Transverse colon (tissue), 4 donors: ENCODE data around the gene HPD.

Experiments
- POLR2AphosphoS5 ChIP-seq, 3 donors: sonication (generic); formaldehyde crosslinking; IDR thresholded peaks; one replicate each; pipeline ENCODE4 v1.6.1; 2016; ENCODE audit warnings: antibody characterized with exemption in 3 of 3
- TF ChIP-seq, protein P1 (sequence below), 5 experiments: fragments of 200-600 bp in 3 of 5; fragments of 450-650 bp in 2 of 5; sonication (generic) in 3 of 5; IDR thresholded peaks; 1 replicate in 2 of 5; 2 replicates in 3 of 5; pipeline ENCODE4 v1.5.1; 2016 to 2017; ENCODE audit warnings: antibody characterized with exemption in 5 of 5, inconsistent platforms in 3 of 5, mild to moderate bottlenecking in 2 of 5, moderate library complexity in 1 of 5

DNA sequence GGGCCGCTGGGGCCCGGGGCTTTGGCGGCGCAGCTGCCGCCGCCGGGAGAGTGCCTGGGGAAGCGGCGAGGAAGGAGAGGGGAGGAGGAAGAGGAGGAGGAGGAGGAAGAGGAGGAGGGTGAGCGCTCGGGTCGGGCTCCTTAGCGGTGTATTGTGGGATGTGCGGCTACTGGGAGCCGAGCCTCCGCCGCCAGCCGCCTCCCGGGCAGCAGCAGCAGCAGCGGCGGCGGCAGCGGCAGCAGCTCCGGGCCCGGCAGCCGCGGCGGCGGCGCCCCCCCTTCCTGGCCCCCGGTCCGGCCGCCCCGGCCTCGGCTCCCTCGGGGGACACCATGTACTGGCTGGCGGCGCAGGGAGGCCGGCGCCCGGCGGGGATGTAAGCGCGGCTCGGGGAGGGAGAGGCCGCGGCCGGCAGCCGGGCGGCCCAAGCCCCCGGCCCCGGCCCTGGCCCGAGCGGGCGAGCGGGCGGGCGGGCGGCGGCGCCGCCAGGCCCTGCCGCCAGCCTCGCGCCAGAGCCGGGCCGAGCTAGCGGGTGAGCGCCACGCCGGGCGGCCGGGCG, 54.7 kb downstream of the HPD start, which contains the start of gene SETD1B:
- TF ChIP-seq, protein P1, sequence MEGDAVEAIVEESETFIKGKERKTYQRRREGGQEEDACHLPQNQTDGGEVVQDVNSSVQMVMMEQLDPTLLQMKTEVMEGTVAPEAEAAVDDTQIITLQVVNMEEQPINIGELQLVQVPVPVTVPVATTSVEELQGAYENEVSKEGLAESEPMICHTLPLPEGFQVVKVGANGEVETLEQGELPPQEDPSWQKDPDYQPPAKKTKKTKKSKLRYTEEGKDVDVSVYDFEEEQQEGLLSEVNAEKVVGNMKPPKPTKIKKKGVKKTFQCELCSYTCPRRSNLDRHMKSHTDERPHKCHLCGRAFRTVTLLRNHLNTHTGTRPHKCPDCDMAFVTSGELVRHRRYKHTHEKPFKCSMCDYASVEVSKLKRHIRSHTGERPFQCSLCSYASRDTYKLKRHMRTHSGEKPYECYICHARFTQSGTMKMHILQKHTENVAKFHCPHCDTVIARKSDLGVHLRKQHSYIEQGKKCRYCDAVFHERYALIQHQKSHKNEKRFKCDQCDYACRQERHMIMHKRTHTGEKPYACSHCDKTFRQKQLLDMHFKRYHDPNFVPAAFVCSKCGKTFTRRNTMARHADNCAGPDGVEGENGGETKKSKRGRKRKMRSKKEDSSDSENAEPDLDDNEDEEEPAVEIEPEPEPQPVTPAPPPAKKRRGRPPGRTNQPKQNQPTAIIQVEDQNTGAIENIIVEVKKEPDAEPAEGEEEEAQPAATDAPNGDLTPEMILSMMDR (IDR thresholded peaks at IDR 0.05): no peak
- peak in 2 of 3 donors; percentile 13 to 27 for TF ChIP-seq POLR2AphosphoS5 (IDR thresholded peaks at IDR 0.05)
